ENCODE measurements around the gene CPNE4. TPM values are rescaled to one million over a fixed set of nuclear protein-coding genes. Genes with fewer than 3 reads are reported as not detected.

CPNE4 gene
- total RNA-seq, 1 experiment from 2014 or later = 5.7 TPM

GRCh38 chr3:131933665-131934064, 101.1 kb downstream of the CPNE4 start:
- Histone ChIP-seq H3K27me3 (replicated peaks; ENCODE audit: insufficient read depth, low read depth, low read length, poor library complexity) (no peaks in the 10 kb centered on the region), H3K4me3 (ENCODE audit: low read depth, low read length, poor library complexity, severe bottlenecking) (no peak overlapping the region), H3K36me3 (ENCODE audit: insufficient read depth, low read length, poor library complexity, severe bottlenecking) (no peaks in the 10 kb centered on the region), H3K9me3 (ENCODE audit: low read depth, low read length, poor library complexity, severe bottlenecking) (no peaks in the 10 kb centered on the region), H3K27ac (ENCODE audit: low read depth, low read length, poor library complexity, severe bottlenecking) (no peak overlapping the region), H3K4me1 (ENCODE audit: insufficient read depth, low read length, poor library complexity, severe bottlenecking) (peaks cover 34% of the 10 kb centered on the region)
- ChIA-PET POLR2A (ENCODE audit: low non-redundant PET) (no interaction called here), CTCF (no interaction called here)
- DNase-seq (ENCODE audit: low spot score) = no peak
- TF ChIP-seq EZH2 (IDR thresholded peaks at IDR 0.05; ENCODE audit: borderline replicate concordance, low read depth, low read length, poor library complexity, severe bottlenecking) = no peak
- no peak for TF ChIP-seq CTCF (conservative IDR thresholded peaks at IDR 0.05; ENCODE audit: low read depth, low read length)
- intact Hi-C loops (cut with micrococcal nuclease; ENCODE audit: unreplicated experiment) = no loop called here
- no TSS peak for BruUV-seq (replicated peaks)

GRCh38 chr3:131928593-131928992, 106.2 kb downstream of the CPNE4 start:
- no peak for TF ChIP-seq CTCF (conservative IDR thresholded peaks at IDR 0.05; ENCODE audit: low read depth, low read length)
- TF ChIP-seq EZH2 (IDR thresholded peaks at IDR 0.05; ENCODE audit: borderline replicate concordance, low read depth, low read length, poor library complexity, severe bottlenecking) = no peak
- Histone ChIP-seq H3K4me3 (ENCODE audit: low read depth, low read length, poor library complexity, severe bottlenecking) (no peak overlapping the region), H3K4me1 (ENCODE audit: insufficient read depth, low read length, poor library complexity, severe bottlenecking) (peaks cover 38% of the 10 kb centered on the region), H3K27ac (ENCODE audit: low read depth, low read length, poor library complexity, severe bottlenecking) (no peak overlapping the region), H3K27me3 (replicated peaks; ENCODE audit: insufficient read depth, low read depth, low read length, poor library complexity) (no peaks in the 10 kb centered on the region), H3K9me3 (ENCODE audit: low read depth, low read length, poor library complexity, severe bottlenecking) (no peaks in the 10 kb centered on the region), H3K36me3 (ENCODE audit: insufficient read depth, low read length, poor library complexity, severe bottlenecking) (no peaks in the 10 kb centered on the region)
- BruUV-seq (replicated peaks) = no TSS peak
- CTCF ChIA-PET = no interaction called here
- DNase-seq (ENCODE audit: low spot score) = no peak
- intact Hi-C loops (cut with micrococcal nuclease; ENCODE audit: unreplicated experiment) = no loop called here
- POLR2A ChIA-PET (ENCODE audit: low non-redundant PET) = no interaction called here

GRCh38 chr3:131925571-131925970, 109.2 kb downstream of the CPNE4 start:
- ChIA-PET CTCF (no interaction called here), POLR2A (ENCODE audit: low non-redundant PET) (no interaction called here)
- no peaks in the 10 kb centered on the region for H3K27me3 ChIP-seq (replicated peaks; ENCODE audit: insufficient read depth, low read depth, low read length, poor library complexity)
- H3K36me3 ChIP-seq (ENCODE audit: insufficient read depth, low read length, poor library complexity, severe bottlenecking) = no peaks in the 10 kb centered on the region
- peaks cover 25% of the 10 kb centered on the region for H3K4me1 ChIP-seq (ENCODE audit: insufficient read depth, low read length, poor library complexity, severe bottlenecking)
- DNase-seq (ENCODE audit: low spot score) = no peak
- H3K4me3 ChIP-seq (ENCODE audit: low read depth, low read length, poor library complexity, severe bottlenecking) = no peak overlapping the region
- intact Hi-C loops (cut with micrococcal nuclease; ENCODE audit: unreplicated experiment) = no loop called here
- no peak for TF ChIP-seq CTCF (conservative IDR thresholded peaks at IDR 0.05; ENCODE audit: low read depth, low read length)
- TF ChIP-seq EZH2 (IDR thresholded peaks at IDR 0.05; ENCODE audit: borderline replicate concordance, low read depth, low read length, poor library complexity, severe bottlenecking) = no peak
- no peaks in the 10 kb centered on the region for H3K9me3 ChIP-seq (ENCODE audit: low read depth, low read length, poor library complexity, severe bottlenecking)
- H3K27ac ChIP-seq (ENCODE audit: low read depth, low read length, poor library complexity, severe bottlenecking) = no peak overlapping the region
- BruUV-seq (replicated peaks) = no TSS peak

Measured in A673 (cell line).